ENCODE data around the gene LIN7B. TPM values are rescaled to one million over a fixed set of nuclear protein-coding genes. Genes with fewer than 3 reads are reported as not detected.
A peak's percentile ranks its signal among the peaks of the same experiment; 100 is the strongest.

Gene LIN7B
- total and polyA plus RNA-seq, 2 of the 13 experiments (the other 11 are each of a cell fraction or from before 2014, with no cell fraction given), result 5.3 to 7.6 TPM

GRCh38 chr19:49125025-49125731 is 11.0 kb downstream of the LIN7B start (continued):
- TF ChIP-seq ZKSCAN5 (CRISPR knock-in tag; IDR thresholded peaks at IDR 0.05), result no peak
- TF ChIP-seq PHF20 (CRISPR knock-in tag; IDR thresholded peaks at IDR 0.05), result peak; percentile 57
- TF ChIP-seq ZNF441 (CRISPR knock-in tag; IDR thresholded peaks at IDR 0.05; ENCODE audit: borderline replicate concordance), result peak; percentile 95; the same call in 1 of the 2 replicates
- no peak for TF ChIP-seq HOXA5 (CRISPR knock-in tag; IDR thresholded peaks at IDR 0.05)
- no peak for TF ChIP-seq ZNF337 (CRISPR knock-in tag; IDR thresholded peaks at IDR 0.05; ENCODE audit: borderline replicate concordance, low read depth)
- TF ChIP-seq MEIS2 (CRISPR knock-in tag; IDR thresholded peaks at IDR 0.05), result no peak
- TF ChIP-seq ZBTB42 (CRISPR knock-in tag; IDR thresholded peaks at IDR 0.05), result no peak
- no peak for TF ChIP-seq PAWR (CRISPR knock-in tag; IDR thresholded peaks at IDR 0.05; ENCODE audit: borderline replicate concordance)
- peak; percentile 38; the same call in 1 of the 2 replicates for TF ChIP-seq ZNF224 (CRISPR knock-in tag; IDR thresholded peaks at IDR 0.05)
- TF ChIP-seq IKZF5 (CRISPR knock-in tag; IDR thresholded peaks at IDR 0.05), result peak; percentile 52; the same call in 1 of the 2 replicates
- 0 out of 2 replicates have a peak, but pooled peaks have one; percentile 11 for TF ChIP-seq ZBTB37 (CRISPR knock-in tag; IDR thresholded peaks at IDR 0.05)
- no peak for TF ChIP-seq NKX3-1 (CRISPR knock-in tag; IDR thresholded peaks at IDR 0.05)
- TF ChIP-seq ZNF839 (CRISPR knock-in tag; IDR thresholded peaks at IDR 0.05; ENCODE audit: borderline replicate concordance), result no peak
- TF ChIP-seq ZNF274 (CRISPR knock-in tag; IDR thresholded peaks at IDR 0.05), result no peak

All from HepG2 (cell line).